Gastroesophageal sphincter (tissue), 3 donors: ENCODE results near the gene MRPL38.

ENCODE experiments used
- CTCF ChIP-seq, 4 experiments: fragments of 200-600 bp in 2 of 4; fragments of 450-650 bp in 2 of 4; sonication (generic) in 1 of 4; IDR thresholded peaks; one replicate each; pipeline ENCODE4 v1.5.1; 2017 to 2019; ENCODE audit warnings: antibody characterized with exemption in 4 of 4, mild to moderate bottlenecking in 2 of 4, moderate library complexity in 2 of 4
- POLR2AphosphoS5 ChIP-seq: sonication (generic); formaldehyde crosslinking; IDR thresholded peaks from one replicate; pipeline ENCODE4 v1.6.1; 2017; ENCODE audit warnings: antibody characterized with exemption

GRCh38 chr17:75877752-75878173 lies 26.9 kb downstream of the MRPL38 start:
- TF ChIP-seq CTCF (IDR thresholded peaks at IDR 0.05) (peak in 3 of 4 experiments; percentile 48 to 88 (median 85)), POLR2AphosphoS5 (peak; percentile 55)
